ENCODE results near the gene GSK3A. TPM values are rescaled to one million over a fixed set of nuclear protein-coding genes. Genes with fewer than 3 reads are reported as not detected.
"Not testable (repeated sequence)": the region's sequence is repeated elsewhere in the genome, so short reads cannot be mapped to it uniquely, and the experiment has no call there.

Gene GSK3A
- total and polyA plus RNA-seq, 7 donors = 17.4 to 49.5 (median 28.5) TPM

DNA sequence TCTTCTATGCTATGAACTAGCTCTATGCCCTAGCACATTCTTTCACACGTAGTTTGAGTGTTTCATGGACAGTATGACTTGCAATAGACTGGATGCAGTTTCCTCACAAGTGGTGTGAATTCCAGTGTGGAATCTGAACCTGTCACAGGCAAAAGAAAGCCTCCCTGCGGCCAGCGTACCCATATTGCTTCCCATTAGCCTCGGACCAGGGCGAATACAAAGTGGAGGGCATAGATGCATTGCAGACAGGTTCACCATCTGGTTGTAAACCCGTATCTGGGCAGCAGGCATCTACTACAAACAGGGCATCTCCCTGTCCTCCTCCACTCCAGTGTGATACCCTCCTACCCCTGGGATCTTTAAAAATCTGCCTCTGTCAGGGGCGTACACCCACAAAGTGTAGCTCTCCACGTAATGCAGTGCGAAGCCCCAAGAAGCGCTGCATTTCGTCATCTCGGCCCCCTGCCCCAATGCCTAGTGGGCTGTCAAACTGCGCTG lies 25.3 kb upstream of the GSK3A start:
- Histone ChIP-seq H3K9me3 (no peaks in the 10 kb centered on the region), H3K4me1 (peaks cover 0 to 32% (median 29%) of the 10 kb centered on the region in 4 donors), H3K27ac (peak overlapping the region; percentile 94 to 99 (median 98)), H3K36me3 (peaks cover 0 to 10% (median 3%) of the 10 kb centered on the region in 4 donors), H3K4me3 (peak overlapping the region; percentile 21 to 69 (median 58)), H3K27me3 (no peaks in the 10 kb centered on the region)
- WGBS, 2 donors = 5 to 10% methylated on average over 13 of the region's 13 CpGs
- intact Hi-C loops (cut with DNase I) = loop anchor here (1.0 kb wide), 1 partner anchor 12 kb away; the partner anchor contains the start of gene ERF
- TF ChIP-seq POLR2A (IDR thresholded peaks at IDR 0.05) = no peak
- TF ChIP-seq, protein P1, sequence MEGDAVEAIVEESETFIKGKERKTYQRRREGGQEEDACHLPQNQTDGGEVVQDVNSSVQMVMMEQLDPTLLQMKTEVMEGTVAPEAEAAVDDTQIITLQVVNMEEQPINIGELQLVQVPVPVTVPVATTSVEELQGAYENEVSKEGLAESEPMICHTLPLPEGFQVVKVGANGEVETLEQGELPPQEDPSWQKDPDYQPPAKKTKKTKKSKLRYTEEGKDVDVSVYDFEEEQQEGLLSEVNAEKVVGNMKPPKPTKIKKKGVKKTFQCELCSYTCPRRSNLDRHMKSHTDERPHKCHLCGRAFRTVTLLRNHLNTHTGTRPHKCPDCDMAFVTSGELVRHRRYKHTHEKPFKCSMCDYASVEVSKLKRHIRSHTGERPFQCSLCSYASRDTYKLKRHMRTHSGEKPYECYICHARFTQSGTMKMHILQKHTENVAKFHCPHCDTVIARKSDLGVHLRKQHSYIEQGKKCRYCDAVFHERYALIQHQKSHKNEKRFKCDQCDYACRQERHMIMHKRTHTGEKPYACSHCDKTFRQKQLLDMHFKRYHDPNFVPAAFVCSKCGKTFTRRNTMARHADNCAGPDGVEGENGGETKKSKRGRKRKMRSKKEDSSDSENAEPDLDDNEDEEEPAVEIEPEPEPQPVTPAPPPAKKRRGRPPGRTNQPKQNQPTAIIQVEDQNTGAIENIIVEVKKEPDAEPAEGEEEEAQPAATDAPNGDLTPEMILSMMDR (IDR thresholded peaks at IDR 0.05) = no peak
- TF ChIP-seq POLR2AphosphoS5 (IDR thresholded peaks at IDR 0.05) = no peak
- TF ChIP-seq EP300 (IDR thresholded peaks at IDR 0.05) = no peak
- DNase-seq = peak; percentile 61

DNA sequence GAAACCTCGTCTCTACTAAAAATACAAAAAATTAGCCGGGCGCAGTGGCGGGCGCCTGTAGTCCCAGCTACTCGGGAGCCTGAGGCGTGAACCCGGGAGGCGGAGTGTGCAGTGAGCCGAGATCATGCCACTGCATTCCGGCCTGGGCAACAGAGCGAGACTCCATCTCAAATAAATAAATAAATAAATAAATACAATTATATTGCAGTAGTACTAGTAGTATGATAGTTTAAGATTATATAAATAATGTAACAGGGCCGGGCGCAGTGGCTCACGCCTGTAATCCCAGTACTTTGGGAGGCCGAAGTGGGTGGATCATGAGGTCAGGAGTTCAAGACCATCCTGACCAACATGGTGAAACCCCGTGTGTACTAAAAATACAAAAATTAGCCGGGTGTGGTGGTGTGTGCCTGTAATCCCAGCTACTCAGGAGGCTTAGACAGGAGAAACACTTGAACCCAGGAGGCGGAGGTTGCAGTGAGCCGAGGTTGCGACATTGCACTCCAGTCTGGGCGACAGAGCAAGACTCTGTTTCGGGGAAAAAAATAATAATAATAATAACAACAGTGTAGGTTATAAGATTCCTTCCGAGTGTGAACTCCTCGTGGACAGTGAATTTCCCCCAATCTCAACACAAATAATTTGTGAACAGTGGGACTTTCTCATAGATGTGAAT lies 24.7 kb upstream of the GSK3A start:
- 89 to 94% methylated on average over 24 to 25 of the region's 25 CpGs for WGBS, 2 donors
- intact Hi-C loops (cut with DNase I); H3K9me3 ChIP-seq; H3K27me3 ChIP-seq; H3K36me3 ChIP-seq; H3K4me3 ChIP-seq: not testable (repeated sequence)
- Histone ChIP-seq H3K4me1 (peaks cover 0 to 32% (median 29%) of the 10 kb centered on the region in 4 donors), H3K27ac (peak overlapping the region in 3 of 4 donors; percentile 94 to 99 (median 97))
- peak; percentile 64 for DNase-seq

DNA sequence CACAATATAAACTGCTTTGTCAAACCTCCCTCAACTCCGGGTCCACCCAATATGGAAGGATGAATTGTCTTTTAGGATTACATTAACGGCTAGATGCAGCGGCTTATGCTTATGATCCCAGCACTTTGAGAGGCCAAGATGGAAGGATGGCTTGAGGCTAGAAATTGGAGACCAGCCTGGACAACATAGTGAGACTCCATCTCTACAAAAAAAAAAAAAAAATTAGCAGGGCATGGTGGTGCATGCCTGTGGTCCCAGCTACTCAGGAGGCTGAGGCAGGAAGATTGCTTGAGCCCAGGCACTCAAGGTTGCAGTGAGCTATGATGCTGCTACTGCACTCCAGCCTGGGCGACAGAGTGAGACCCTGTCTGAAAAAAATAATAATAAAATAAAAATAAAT lies 23.7 kb upstream of the GSK3A start:
- H3K4me3 ChIP-seq; DNase-seq; intact Hi-C loops (cut with DNase I); H3K9me3 ChIP-seq; H3K36me3 ChIP-seq; H3K27me3 ChIP-seq; H3K27ac ChIP-seq: not testable (repeated sequence)
- H3K4me1 ChIP-seq = peaks cover 0 to 25% (median 22%) of the 10 kb centered on the region in 4 donors
- 94 to 96% methylated on average over 4 of the region's 4 CpGs for WGBS, 2 donors

DNA sequence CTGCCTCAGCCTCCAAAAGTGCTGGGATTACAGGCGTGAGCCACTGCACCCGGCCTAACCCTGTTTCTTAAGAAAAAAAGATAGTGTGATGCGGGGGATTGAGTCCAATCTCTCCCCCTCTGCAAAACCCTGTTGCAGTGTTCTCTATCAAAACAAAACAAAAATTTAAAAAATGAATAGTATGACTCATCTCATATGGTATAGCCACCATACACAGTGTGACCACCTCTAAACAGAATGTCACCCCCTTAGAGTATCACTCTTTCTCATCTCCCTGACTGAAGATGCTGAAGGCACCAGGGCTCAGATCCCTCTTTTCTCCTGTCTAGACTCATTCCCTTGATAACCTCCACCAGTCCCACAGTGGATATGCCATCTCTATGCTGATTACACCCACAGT lies 19.4 kb upstream of the GSK3A start:
- TF ChIP-seq POLR2A (IDR thresholded peaks at IDR 0.05) = no peak
- TF ChIP-seq EP300 (IDR thresholded peaks at IDR 0.05) = no peak
- TF ChIP-seq, protein P1 (IDR thresholded peaks at IDR 0.05) = no peak
- TF ChIP-seq POLR2AphosphoS5 (IDR thresholded peaks at IDR 0.05) = no peak
- H3K9me3 ChIP-seq = no peaks in the 10 kb centered on the region
- intact Hi-C loops (cut with DNase I) = no loop called here
- no peak for DNase-seq
- peaks cover 0 to 5% (median 2%) of the 10 kb centered on the region in 4 donors for H3K4me1 ChIP-seq
- no peak overlapping the region for H3K27ac ChIP-seq
- H3K27me3 ChIP-seq = no peaks in the 10 kb centered on the region
- H3K4me3 ChIP-seq = no peak overlapping the region
- H3K36me3 ChIP-seq = no peaks in the 10 kb centered on the region
- WGBS, 2 donors = 93 to 94% methylated on average over 3 of the region's 3 CpGs

DNA sequence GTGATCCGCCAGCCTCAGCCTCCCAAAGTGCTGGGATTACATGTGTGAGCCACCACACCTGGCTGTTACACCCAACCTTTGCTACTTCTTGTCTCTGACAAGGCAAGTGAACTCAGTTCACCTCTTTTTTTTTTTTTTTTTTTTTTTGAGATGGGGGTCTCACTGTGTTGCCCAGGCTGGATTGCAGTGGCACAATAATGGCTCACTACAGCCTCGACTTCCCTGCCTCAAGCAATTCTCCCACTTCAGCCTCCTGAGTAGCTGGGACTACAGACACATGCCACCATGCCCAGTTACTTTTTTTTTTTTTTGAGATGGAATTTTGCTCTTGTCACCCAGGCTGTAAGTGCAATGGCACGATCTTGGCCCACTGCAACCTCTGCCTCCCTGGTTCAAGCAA lies 15.4 kb upstream of the GSK3A start:
- H3K9me3 ChIP-seq; intact Hi-C loops (cut with DNase I); H3K27ac ChIP-seq; DNase-seq; H3K27me3 ChIP-seq; H3K36me3 ChIP-seq; H3K4me3 ChIP-seq: not testable (repeated sequence)
- H3K4me1 ChIP-seq = peaks cover 0 to 22% (median 11%) of the 10 kb centered on the region in 4 donors
- 57 to 89% methylated on average over 3 of the region's 3 CpGs for WGBS, 2 donors

DNA sequence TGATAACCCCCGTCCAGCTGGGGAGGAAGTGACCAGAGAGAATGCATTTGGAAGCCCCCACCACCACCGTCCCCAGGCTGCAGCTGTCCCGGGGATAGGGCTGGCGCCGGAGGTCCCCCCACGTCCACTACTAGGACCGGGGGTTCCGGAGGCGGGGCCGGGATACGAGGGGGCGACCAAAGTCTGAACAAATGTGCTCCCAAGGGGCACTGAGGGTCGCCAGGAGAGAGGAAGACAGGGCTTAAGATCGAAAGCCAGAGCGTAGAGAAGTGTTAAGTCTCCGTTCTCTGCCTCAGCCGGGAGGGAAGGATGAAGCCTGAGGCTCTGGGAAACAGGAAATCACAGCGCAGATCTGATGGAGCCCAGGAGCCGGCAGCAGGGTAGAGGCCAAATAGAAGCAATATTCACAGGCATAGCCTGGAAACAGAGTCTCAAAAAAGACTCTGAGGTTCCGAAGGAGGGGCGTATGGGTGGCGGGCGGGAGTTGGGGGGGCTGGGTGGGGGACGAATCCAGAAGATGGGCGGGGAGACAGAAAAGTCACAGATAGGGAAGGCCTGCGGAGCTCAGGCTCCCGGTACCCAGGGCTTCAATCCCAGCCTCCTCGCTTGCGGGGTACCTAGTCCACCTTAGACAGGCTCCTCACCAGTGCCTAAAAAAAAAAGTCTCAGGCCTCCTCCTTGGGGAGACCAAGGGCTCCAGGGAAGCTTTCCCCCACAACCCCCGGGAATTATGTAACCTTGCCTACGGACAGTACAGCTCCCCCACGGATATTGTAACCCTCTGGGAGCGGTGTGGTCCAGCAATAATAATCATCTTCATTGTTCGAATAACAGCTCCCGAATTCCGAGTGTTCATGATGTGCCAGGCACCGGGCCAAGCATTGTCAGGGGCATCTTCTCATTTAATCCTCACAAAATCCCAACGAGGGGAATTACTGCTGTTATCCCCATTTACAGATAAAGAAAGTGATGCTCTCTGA lies 13.7 kb upstream of the GSK3A start:
- Histone ChIP-seq H3K4me1 (peaks cover 0 to 40% (median 29%) of the 10 kb centered on the region in 4 donors), H3K36me3 (no peaks in the 10 kb centered on the region), H3K4me3 (peak overlapping the region; percentile 84 to 100 (median 98)), H3K27me3 (no peaks in the 10 kb centered on the region), H3K9me3 (no peaks in the 10 kb centered on the region), H3K27ac (peak overlapping the region; percentile 99 to 100 (median 100))
- intact Hi-C loops (cut with DNase I) = loop anchor here (1.0 to 2.0 kb wide), 2 partner anchors 12 to 25 kb away; no protein-coding TSS in a partner anchor
- DNase-seq = peak; percentile 84
- 4 to 11% methylated on average over 38 of the region's 38 CpGs for WGBS, 2 donors
- TF ChIP-seq POLR2AphosphoS5 (IDR thresholded peaks at IDR 0.05) (peak; percentile 25 to 71 (median 58)), EP300 (IDR thresholded peaks at IDR 0.05) (no peak)
